GM12801 (cell line): Measurements from ENCODE around the gene PLCL1.

Experiments used
- TF ChIP-seq, protein P1 (sequence below): IDR thresholded peaks from one replicate; pipeline ENCODE4 v1.5.1; 2011; ENCODE audit warnings: control low read depth; ENCODE audit not compliant: insufficient read length; ENCODE audit errors: extremely low read depth

PLCL1 gene

DNA sequence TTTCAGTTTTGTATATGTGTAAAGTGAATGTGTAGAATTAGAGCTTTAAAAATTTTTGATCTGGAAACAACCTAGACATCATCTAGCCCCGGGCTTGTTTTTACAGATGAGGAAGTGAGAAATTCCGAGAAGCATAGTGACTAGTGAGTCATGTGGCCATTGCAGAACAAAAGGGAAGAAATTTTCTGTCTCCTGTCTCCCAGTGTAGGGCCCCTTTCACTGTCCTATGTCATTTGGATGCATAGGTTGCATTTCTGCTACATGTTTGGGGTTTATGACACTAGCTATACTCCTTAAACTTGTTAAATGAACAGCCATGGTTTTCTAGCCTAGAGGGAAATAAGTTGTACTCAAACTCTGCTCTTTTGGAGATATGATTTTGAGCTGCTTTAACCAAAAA lies 84.6 kb downstream of the PLCL1 start:
- TF ChIP-seq, protein P1, sequence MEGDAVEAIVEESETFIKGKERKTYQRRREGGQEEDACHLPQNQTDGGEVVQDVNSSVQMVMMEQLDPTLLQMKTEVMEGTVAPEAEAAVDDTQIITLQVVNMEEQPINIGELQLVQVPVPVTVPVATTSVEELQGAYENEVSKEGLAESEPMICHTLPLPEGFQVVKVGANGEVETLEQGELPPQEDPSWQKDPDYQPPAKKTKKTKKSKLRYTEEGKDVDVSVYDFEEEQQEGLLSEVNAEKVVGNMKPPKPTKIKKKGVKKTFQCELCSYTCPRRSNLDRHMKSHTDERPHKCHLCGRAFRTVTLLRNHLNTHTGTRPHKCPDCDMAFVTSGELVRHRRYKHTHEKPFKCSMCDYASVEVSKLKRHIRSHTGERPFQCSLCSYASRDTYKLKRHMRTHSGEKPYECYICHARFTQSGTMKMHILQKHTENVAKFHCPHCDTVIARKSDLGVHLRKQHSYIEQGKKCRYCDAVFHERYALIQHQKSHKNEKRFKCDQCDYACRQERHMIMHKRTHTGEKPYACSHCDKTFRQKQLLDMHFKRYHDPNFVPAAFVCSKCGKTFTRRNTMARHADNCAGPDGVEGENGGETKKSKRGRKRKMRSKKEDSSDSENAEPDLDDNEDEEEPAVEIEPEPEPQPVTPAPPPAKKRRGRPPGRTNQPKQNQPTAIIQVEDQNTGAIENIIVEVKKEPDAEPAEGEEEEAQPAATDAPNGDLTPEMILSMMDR: no peak

- TF ChIP-seq, protein P1: no peak
Measured at GRCh38 chr2:197890168-197890567, 85.8 kb downstream of the PLCL1 start.

- TF ChIP-seq, protein P1: no peak
Measured at GRCh38 chr2:197891897-197892442, 87.6 kb downstream of the PLCL1 start.

GRCh38 chr2:197893403-197894177 lies 89.2 kb downstream of the PLCL1 start:
- TF ChIP-seq, protein P1: no peak

- TF ChIP-seq, protein P1: no peak
Measured at GRCh38 chr2:197894751-197895274, 90.4 kb downstream of the PLCL1 start.

- TF ChIP-seq, protein P1: no peak
Measured at GRCh38 chr2:197897960-197898678, 93.7 kb downstream of the PLCL1 start.

GRCh38 chr2:197904446-197904845 lies 100.1 kb downstream of the PLCL1 start:
- TF ChIP-seq, protein P1: no peak
